Measurements from ENCODE around the gene NME1. TPM values are rescaled to one million over a fixed set of nuclear protein-coding genes. Genes with fewer than 3 reads are reported as not detected.
A peak's percentile ranks its signal among the peaks of the same experiment; 100 is the strongest.

The NME1 gene
- total and polyA plus RNA-seq, 10 of the 15 experiments (the other 5 are each of a cell fraction or from before 2014, with no cell fraction given), result 273 to 1,362 (median 455) TPM

DNA sequence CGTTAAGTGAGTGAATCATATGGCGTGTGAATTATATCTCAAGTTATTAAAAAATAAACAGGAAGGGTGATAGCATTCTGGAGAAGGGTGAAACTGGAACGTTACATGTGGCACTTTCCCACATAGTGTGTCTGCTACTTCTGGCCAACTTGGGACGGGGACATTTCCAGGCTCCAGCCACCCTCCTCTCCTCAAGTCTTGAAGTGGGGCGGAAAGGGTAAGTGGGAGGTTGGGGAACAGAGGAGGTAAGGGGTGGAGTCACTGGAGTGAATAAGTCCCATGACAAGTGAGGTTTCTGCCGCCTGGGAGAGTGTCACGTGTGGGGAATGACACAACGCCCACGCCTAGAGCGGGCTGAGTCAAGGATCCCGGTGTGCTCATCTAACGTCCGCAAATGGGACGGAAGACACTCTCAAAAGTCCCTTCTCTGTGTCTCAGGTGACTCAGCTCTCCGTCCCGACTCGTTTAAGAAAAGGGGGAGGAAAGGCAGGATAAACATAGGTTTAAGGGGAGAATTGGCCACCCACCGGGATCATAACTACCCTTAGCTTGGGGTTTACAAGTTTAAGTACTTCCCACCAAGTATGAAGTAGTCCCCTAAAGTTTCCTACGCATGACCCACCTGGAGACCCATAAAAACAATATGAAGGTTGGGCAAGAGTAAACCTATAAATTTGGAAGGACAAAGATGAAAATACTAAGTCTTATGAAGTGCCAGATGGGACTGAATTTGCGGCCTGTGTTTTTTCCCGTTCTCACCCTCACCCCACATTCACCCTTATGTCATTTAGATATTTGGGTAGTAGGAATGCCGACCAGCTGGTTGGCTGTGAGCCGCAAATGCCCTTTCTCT is 31.5 kb upstream of the NME1 start (continued):
- TF ChIP-seq, protein P1, sequence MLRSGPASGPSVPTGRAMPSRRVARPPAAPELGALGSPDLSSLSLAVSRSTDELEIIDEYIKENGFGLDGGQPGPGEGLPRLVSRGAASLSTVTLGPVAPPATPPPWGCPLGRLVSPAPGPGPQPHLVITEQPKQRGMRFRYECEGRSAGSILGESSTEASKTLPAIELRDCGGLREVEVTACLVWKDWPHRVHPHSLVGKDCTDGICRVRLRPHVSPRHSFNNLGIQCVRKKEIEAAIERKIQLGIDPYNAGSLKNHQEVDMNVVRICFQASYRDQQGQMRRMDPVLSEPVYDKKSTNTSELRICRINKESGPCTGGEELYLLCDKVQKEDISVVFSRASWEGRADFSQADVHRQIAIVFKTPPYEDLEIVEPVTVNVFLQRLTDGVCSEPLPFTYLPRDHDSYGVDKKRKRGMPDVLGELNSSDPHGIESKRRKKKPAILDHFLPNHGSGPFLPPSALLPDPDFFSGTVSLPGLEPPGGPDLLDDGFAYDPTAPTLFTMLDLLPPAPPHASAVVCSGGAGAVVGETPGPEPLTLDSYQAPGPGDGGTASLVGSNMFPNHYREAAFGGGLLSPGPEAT (IDR thresholded peaks at IDR 0.05; ENCODE audit: low read depth), result peak; percentile 90
- no peak for TF ChIP-seq CBFB (IDR thresholded peaks at IDR 0.05; ENCODE audit: low read depth)
- peak; percentile 60; the same call in 1 of the 2 replicates for TF ChIP-seq HDGF (IDR thresholded peaks at IDR 0.05)
- no peak for TF ChIP-seq RCOR1 (conservative IDR thresholded peaks at IDR 0.05; ENCODE audit: low read depth, low read length)
- TF ChIP-seq NR2F1 (conservative IDR thresholded peaks at IDR 0.05), result no peak
- TF ChIP-seq POLR2AphosphoS2 (IDR thresholded peaks at IDR 0.05; ENCODE audit: low read depth, low read length), result peak; percentile 69
- TF ChIP-seq, protein P2, sequence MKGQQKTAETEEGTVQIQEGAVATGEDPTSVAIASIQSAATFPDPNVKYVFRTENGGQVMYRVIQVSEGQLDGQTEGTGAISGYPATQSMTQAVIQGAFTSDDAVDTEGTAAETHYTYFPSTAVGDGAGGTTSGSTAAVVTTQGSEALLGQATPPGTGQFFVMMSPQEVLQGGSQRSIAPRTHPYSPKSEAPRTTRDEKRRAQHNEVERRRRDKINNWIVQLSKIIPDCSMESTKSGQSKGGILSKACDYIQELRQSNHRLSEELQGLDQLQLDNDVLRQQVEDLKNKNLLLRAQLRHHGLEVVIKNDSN (IDR thresholded peaks at IDR 0.05; ENCODE audit: borderline replicate concordance, extremely low read length, insufficient read depth, low read depth, low read length), result peak; percentile 90
- TF ChIP-seq POLR2A (IDR thresholded peaks at IDR 0.05; ENCODE audit: low read depth, low read length), result peak; percentile 71
- TF ChIP-seq, protein P3, sequence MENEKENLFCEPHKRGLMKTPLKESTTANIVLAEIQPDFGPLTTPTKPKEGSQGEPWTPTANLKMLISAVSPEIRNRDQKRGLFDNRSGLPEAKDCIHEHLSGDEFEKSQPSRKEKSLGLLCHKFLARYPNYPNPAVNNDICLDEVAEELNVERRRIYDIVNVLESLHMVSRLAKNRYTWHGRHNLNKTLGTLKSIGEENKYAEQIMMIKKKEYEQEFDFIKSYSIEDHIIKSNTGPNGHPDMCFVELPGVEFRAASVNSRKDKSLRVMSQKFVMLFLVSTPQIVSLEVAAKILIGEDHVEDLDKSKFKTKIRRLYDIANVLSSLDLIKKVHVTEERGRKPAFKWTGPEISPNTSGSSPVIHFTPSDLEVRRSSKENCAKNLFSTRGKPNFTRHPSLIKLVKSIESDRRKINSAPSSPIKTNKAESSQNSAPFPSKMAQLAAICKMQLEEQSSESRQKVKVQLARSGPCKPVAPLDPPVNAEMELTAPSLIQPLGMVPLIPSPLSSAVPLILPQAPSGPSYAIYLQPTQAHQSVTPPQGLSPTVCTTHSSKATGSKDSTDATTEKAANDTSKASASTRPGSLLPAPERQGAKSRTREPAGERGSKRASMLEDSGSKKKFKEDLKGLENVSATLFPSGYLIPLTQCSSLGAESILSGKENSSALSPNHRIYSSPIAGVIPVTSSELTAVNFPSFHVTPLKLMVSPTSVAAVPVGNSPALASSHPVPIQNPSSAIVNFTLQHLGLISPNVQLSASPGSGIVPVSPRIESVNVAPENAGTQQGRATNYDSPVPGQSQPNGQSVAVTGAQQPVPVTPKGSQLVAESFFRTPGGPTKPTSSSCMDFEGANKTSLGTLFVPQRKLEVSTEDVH (IDR thresholded peaks at IDR 0.05; ENCODE audit: low read depth, partially characterized antibody), result no peak
- peak; percentile 71 for TF ChIP-seq RUNX3 (IDR thresholded peaks at IDR 0.05; ENCODE audit: low read length)
- TF ChIP-seq BHLHE40 (IDR thresholded peaks at IDR 0.05; ENCODE audit: borderline replicate concordance in 1 of 2, low read depth in 2 of 2, low read length in 1 of 2), result peak; percentile 96 to 97
- TF ChIP-seq TAF1 (IDR thresholded peaks at IDR 0.05; ENCODE audit: borderline replicate concordance, low read depth, low read length), result peak; percentile 34; the same call in 1 of the 2 replicates
- no peak for TF ChIP-seq HDAC6 (IDR thresholded peaks at IDR 0.05; ENCODE audit: unreplicated experiment)
- TF ChIP-seq MEF2B (IDR thresholded peaks at IDR 0.05; ENCODE audit: partially characterized antibody, poor library complexity, severe bottlenecking), result no peak
- TF ChIP-seq RB1 (IDR thresholded peaks at IDR 0.05; ENCODE audit: borderline replicate concordance), result no peak
- no peak for TF ChIP-seq NFYB (IDR thresholded peaks at IDR 0.05; ENCODE audit: insufficient read depth, low read depth, low read length)
- TF ChIP-seq, protein P4, sequence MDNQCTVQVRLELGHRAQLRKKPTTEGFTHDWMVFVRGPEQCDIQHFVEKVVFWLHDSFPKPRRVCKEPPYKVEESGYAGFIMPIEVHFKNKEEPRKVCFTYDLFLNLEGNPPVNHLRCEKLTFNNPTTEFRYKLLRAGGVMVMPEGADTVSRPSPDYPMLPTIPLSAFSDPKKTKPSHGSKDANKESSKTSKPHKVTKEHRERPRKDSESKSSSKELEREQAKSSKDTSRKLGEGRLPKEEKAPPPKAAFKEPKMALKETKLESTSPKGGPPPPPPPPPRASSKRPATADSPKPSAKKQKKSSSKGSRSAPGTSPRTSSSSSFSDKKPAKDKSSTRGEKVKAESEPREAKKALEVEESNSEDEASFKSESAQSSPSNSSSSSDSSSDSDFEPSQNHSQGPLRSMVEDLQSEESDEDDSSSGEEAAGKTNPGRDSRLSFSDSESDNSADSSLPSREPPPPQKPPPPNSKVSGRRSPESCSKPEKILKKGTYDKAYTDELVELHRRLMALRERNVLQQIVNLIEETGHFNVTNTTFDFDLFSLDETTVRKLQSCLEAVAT (IDR thresholded peaks at IDR 0.05), result no peak
- TF ChIP-seq IKZF2 (IDR thresholded peaks at IDR 0.05), result peak; percentile 90 to 93
- TF ChIP-seq, protein P5, sequence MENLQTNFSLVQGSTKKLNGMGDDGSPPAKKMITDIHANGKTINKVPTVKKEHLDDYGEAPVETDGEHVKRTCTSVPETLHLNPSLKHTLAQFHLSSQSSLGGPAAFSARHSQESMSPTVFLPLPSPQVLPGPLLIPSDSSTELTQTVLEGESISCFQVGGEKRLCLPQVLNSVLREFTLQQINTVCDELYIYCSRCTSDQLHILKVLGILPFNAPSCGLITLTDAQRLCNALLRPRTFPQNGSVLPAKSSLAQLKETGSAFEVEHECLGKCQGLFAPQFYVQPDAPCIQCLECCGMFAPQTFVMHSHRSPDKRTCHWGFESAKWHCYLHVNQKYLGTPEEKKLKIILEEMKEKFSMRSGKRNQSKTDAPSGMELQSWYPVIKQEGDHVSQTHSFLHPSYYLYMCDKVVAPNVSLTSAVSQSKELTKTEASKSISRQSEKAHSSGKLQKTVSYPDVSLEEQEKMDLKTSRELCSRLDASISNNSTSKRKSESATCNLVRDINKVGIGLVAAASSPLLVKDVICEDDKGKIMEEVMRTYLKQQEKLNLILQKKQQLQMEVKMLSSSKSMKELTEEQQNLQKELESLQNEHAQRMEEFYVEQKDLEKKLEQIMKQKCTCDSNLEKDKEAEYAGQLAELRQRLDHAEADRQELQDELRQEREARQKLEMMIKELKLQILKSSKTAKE (IDR thresholded peaks at IDR 0.05; ENCODE audit: low read depth, poor library complexity, severe bottlenecking), result no peak
- TF ChIP-seq BCL11A (IDR thresholded peaks at IDR 0.05; ENCODE audit: low read depth, low read length), result 0 out of 2 replicates have a peak, but pooled peaks have one; percentile 4

All from GM12878 (cell line).